Posterior vena cava (tissue), 2 donors: ENCODE results near the gene DTX3. TPM values are rescaled to one million over a fixed set of nuclear protein-coding genes. Genes with fewer than 3 reads are reported as not detected.
"Not testable (repeated sequence)": the region's sequence is repeated elsewhere in the genome, so short reads cannot be mapped to it uniquely, and the experiment has no call there.

ENCODE experiments used
- DNase-seq: peaks from one replicate; pipeline ENCODE4 v3.0.0-alpha.2; 2020; ENCODE audit warnings: low spot score
- intact Hi-C, 2 donors: fragments of 100-400 bp; cut with DNase I; formaldehyde crosslinking; loops; one replicate each; pipeline versions ENCODE4 v1.14.1 to v1.14.2; 2022 to 2023
- total RNA-seq, 2 donors: library from RNA; stranded (reverse); fragmentation: NEBNext Ultra II Directional; extraction: Animal tissue kit (Norgen Biotek cat#: 25700); gene quantifications; one replicate each; pipeline ENCODE4 v1.2.1, GENCODE V29; 2021
- donor health status: DM: yes; HTN: yes; CAD: no.
- donor health status: DM: yes; HTN: yes; CAD: no.

The DTX3 gene
- total RNA-seq, 2 donors from 2014 or later = 32.4 to 35.6 TPM

DNA sequence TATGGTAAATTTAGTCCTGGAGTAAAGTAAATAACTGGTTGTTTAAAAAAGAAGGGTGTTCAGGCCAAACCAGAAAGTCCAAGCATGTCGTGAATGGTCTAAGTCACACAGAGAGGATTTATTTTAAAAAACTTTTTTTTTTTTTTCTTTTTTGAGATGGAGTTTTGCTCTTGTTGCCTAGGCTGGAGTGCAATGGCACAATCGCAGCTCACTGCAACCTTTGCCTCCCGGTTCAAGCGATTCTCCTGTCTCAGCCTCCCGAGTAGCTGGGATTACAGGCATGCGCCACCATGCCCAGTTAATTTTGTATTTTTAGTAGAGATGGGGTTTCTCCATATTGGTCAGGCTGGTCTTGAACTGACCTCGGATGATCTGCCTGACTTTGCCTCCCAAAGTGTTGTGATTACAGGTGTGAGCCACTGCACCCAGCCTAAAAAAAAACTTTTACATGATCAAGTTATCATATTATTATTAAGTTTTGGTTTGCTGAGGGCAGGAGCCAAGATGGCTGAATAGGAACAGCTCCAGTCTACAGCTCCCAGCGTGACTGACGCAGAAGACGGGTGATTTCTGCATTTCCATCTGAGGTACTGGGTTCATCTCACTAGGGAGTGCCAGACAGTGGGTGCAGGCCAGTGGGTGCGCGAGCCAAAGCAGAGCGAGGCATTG lies 41.5 kb downstream of the DTX3 start:
- intact Hi-C loops, DNase-seq: not testable (repeated sequence)

- DNase-seq, intact Hi-C loops: not testable (repeated sequence)
Measured at GRCh38 chr12:57646659-57647049, 42.0 kb downstream of the DTX3 start.

DNA sequence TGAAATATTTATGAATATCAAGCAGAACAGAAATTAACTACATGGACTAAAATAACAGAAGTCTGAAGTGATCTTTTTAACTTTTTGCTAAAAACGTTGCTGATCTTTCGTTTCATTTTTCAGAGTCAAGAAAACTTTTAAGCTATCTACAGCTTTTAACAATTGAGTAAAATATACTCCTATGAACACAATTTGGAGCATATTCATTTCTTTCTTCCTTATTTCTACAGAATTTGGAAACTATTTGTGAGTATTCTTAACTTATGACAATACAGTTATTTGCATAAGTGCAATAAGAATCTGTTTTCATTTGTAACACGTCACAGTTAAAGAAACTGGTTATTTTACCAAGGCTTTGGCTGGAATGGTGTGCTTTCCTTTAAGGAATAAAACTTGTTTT lies 49.4 kb downstream of the DTX3 start:
- no peak for DNase-seq
- intact Hi-C loops = no loop called here

DNA sequence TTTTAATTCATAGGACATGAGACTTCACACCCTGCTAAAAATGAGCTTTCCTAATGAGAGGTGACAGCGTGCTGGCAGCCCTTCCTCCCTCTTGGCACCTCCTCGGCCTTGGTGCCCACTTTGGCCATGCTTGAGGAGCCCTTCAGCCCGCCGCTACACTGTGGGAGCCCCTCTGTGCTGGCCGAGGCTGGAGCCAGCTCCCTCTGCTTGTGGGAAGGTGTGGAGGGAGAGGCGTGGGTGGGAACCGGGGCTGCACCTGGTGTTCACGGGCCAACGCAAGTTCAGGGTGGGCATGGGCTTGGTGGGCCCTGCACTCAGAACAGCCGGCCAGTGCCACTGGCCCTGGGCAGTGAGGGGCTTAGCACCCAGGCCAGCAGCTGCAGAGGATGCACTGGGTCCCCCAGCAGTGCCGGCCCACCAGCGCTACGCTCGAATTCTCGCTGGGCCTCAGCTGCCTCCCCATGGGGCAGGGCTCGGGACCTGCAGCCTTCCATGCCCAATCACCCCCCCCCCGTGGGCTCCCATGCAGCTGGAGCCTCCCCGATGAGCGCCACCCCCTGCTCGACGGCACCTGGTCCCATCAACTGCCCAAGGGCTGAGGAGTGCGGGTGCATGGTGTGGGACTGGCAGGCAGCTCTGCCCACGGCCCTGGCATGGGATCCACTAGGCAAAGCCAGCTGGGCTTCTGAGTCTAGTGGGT lies 51.1 kb downstream of the DTX3 start:
- intact Hi-C loops = no loop called here
- DNase-seq = no peak

GRCh38 chr12:57656408-57656807 lies 51.8 kb downstream of the DTX3 start:
- DNase-seq, intact Hi-C loops: not testable (repeated sequence)

GRCh38 chr12:57657744-57658143 lies 53.1 kb downstream of the DTX3 start:
- intact Hi-C loops = no loop called here
- DNase-seq = no peak

- intact Hi-C loops = no loop called here
- DNase-seq = no peak
Measured at GRCh38 chr12:57658890-57659289, 54.3 kb downstream of the DTX3 start.

Other genes starting within 250 kb of the DTX3 start
- gene R3HDM2, start 173.8 kb upstream of the DTX3 start, total RNA-seq = 10 to 100 TPM; 49.7 to 51.8 TPM
- gene INHBC, start 170.0 kb upstream of the DTX3 start, total RNA-seq = not detected
- not detected for gene INHBE, start 149.5 kb upstream of the DTX3 start, total RNA-seq
- 1 to 10 TPM in 1 of 2 donors, under 1 TPM in 1; 0.90 to 3.2 TPM for gene GLI1, start 145.0 kb upstream of the DTX3 start, total RNA-seq
- gene ARHGAP9, start 125.0 kb upstream of the DTX3 start, total RNA-seq = 10 to 100 TPM; 12.7 to 20.7 TPM
- gene MARS1, start 116.8 kb upstream of the DTX3 start, total RNA-seq = 100 to 1,000 TPM; 135 to 142 TPM
- 10 to 100 TPM; 34.0 to 43.8 TPM for gene DDIT3, start 84.3 kb upstream of the DTX3 start, total RNA-seq
- gene MBD6, start 82.0 kb upstream of the DTX3 start, total RNA-seq = 10 to 100 TPM; 46.5 to 49.1 TPM
- 100 to 1,000 TPM in 1 of 2 donors, 10 to 100 TPM in 1; 90.6 to 104 TPM for gene DCTN2, start 57.6 kb upstream of the DTX3 start, total RNA-seq
- gene KIF5A, start 54.8 kb upstream of the DTX3 start, total RNA-seq = under 1 TPM; 0.10 to 0.14 TPM
- 10 to 100 TPM; 26.0 to 27.4 TPM for gene PIP4K2C, start 13.6 kb upstream of the DTX3 start, total RNA-seq
- gene ARHGEF25, start 6.6 kb downstream of the DTX3 start, total RNA-seq = 10 to 100 TPM; 78.8 to 82.8 TPM
- gene B4GALNT1, start 28.4 kb downstream of the DTX3 start, total RNA-seq = 1 to 10 TPM; 4.3 to 6.0 TPM
- 100 to 1,000 TPM; 186 to 279 TPM for gene OS9, start 89.3 kb downstream of the DTX3 start, total RNA-seq
- 1 to 10 TPM; 1.8 to 2.2 TPM for gene AGAP2, start 133.9 kb downstream of the DTX3 start, total RNA-seq
- 10 to 100 TPM; 20.1 to 26.3 TPM for gene TSPAN31, start 140.2 kb downstream of the DTX3 start, total RNA-seq
- gene CDK4, start 147.5 kb downstream of the DTX3 start, total RNA-seq = 10 to 100 TPM; 65.3 to 66.0 TPM
- gene MARCHF9, start 150.3 kb downstream of the DTX3 start, total RNA-seq = 1 to 10 TPM; 7.4 to 9.4 TPM
- gene CYP27B1, start 162.3 kb downstream of the DTX3 start, total RNA-seq = 1 to 10 TPM in 1 of 2 donors, under 1 TPM in 1; 0.57 to 1.1 TPM
- gene METTL1, start 167.3 kb downstream of the DTX3 start, total RNA-seq = 10 to 100 TPM; 16.6 to 22.8 TPM
- gene EEF1AKMT3, start 167.8 kb downstream of the DTX3 start, total RNA-seq = 1 to 10 TPM; 7.9 to 9.3 TPM
- gene TSFM, start 178.0 kb downstream of the DTX3 start, total RNA-seq = 10 to 100 TPM; 15.9 to 16.4 TPM
- gene AVIL, start 213.9 kb downstream of the DTX3 start, total RNA-seq = 1 to 10 TPM; 5.6 to 6.3 TPM
- 100 to 1,000 TPM; 135 to 138 TPM for gene CTDSP2, start 241.9 kb downstream of the DTX3 start, total RNA-seq